OCI-LY7 (cell line): Measurements from ENCODE around the gene RBM23.

Experiments
- CTCF ChIP-seq: fragments of 200-600 bp; sonication (generic); conservative IDR thresholded peaks from 2 replicates; pipeline ENCODE4 v1.5.1; 2014; ENCODE audit warnings: mild to moderate bottlenecking, antibody characterized with exemption, low read length, moderate library complexity, mixed read lengths
- EZH2phosphoT487 ChIP-seq: fragments of 200-600 bp; sonication (generic); IDR thresholded peaks from 2 replicates; pipeline ENCODE4 v1.6.1; 2018; ENCODE audit warnings: low read depth, borderline replicate concordance, mild to moderate bottlenecking, mixed run types, antibody characterized with exemption, low read length, moderate library complexity, mixed read lengths

- no peak for TF ChIP-seq CTCF
- TF ChIP-seq EZH2phosphoT487 = no peak
Measured at GRCh38 chr14:22845103-22845394, 73.9 kb downstream of the RBM23 start.
